ENCODE results near the gene BATF2.
A peak's percentile ranks its signal among the peaks of the same experiment; 100 is the strongest.

Gene BATF2

DNA sequence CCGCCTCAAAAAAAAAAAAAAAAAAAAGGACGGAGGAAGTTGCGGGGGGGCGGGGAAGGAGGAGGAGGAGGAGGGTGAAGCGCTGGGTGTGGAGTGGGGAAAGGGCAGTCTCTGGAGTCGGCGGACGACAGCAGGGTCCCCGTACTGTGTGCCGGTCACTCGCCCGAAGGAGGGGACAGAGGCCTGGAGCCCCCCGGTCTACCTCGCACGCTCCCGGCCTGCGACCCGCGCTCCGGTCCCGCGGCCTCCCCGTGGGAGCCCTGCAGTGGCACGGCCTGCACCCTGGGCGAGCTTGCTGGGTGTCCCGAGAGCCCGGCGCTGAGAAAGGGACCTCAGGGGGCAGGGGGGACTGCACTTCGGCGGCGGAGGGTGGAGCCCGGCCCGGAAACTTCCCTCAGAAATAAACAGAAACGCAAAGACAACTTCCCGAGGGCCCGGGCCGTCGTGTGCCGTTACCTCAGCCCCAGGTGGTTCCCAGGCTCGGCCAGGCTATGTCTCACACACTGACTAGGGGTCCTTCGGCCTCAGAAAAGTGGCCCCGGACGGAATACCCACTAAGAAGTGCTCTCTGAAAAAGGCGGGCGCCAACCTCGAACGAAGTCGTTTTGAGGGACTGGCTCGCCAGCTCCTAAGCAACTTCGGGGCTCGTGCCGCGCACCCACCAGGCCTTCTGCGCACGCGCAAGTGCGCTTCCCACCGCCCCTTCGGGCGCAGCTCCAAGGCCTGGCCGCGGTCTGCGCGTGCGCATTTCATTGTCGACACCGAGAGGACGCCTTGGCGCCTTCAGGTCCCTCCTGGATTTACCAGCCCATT is 25.1 kb downstream of the BATF2 start, which contains the start of gene MAJIN:
Gene MAJIN (minus strand): TSS at position 688 of the 813 bp plus-strand sequence. CDS start 12,703 bp downstream, outside the sequence.
- Histone ChIP-seq H3K27me3 (replicated peaks in 2 of 5; ENCODE audit: control insufficient read depth in 4 of 5, insufficient read depth in 5 of 5, low read length in 4 of 5) (peaks cover 0 to 18% (median 7%) of the 10 kb centered on the region in 5 experiments), H3K27ac (ENCODE audit: insufficient read depth in 1 of 2, low read depth in 1 of 2, low read length in 2 of 2, poor library complexity in 1 of 2, severe bottlenecking in 2 of 2) (no peak within 1 kb of the TSS), H3K4me1 (ENCODE audit: control extremely low read depth in 1 of 4, control insufficient read depth in 4 of 4, insufficient read depth in 4 of 4, low read length in 3 of 4) (peaks cover 0 to 12% (median 9%) of the 10 kb centered on the region in 4 experiments), H3K36me3 (ENCODE audit: control insufficient read depth in 4 of 4, insufficient read depth in 4 of 4, low read length in 3 of 4) (no peaks in the 10 kb centered on the region), H3K4me3 (ENCODE audit: control insufficient read depth in 1 of 7, extremely low read depth in 1 of 7, insufficient read depth in 4 of 7, low read depth in 2 of 7, low read length in 6 of 7) (peak within 1 kb of the TSS in 4 of 7 experiments; percentile 25 to 56 (median 42)), H3K9me3 (ENCODE audit: control extremely low read depth in 1 of 5, control insufficient read depth in 4 of 5, insufficient read depth in 2 of 5, low read depth in 1 of 5, low read length in 4 of 5) (no peaks in the 10 kb centered on the region)
- ChIA-PET POLR2A (no interaction called here), CTCF (no interaction called here)
- DNase-seq, result peak; percentile 79 to 90 (median 86)
- WGBS (ENCODE audit: insufficient coverage), result 21% methylated on average over 60 of the region's 69 CpGs

DNA sequence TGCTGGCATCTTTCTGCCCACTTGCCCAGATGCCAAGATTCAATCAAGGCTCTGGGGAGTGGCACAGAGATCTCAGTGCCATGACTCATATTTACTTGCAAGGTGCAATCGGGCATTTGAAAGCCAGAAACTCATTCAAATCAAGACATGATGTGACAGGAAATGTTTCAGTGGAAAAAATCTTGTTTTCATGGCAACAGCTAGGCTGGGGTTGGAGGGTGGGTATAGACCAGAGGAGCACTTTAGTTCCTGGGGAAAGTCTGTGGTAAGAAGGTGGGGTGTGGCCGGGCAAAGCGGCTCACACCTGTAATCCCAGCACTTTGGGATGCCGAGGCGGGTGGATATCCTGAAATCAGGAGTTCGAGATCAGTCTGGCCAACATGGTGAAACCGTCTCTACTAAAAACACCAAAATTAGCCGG is 26.0 kb downstream of the BATF2 start:
- CTCF ChIA-PET, result no interaction called here
- H3K9me3 ChIP-seq (ENCODE audit: control extremely low read depth in 1 of 5, control insufficient read depth in 4 of 5, insufficient read depth in 2 of 5, low read depth in 1 of 5, low read length in 4 of 5), result no peaks in the 10 kb centered on the region
- no peak overlapping the region for H3K27ac ChIP-seq (ENCODE audit: insufficient read depth in 1 of 2, low read depth in 1 of 2, low read length in 2 of 2, poor library complexity in 1 of 2, severe bottlenecking in 2 of 2)
- DNase-seq, result peak in 2 of 3 donors; percentile 24 to 37
- no peaks in the 10 kb centered on the region for H3K36me3 ChIP-seq (ENCODE audit: control insufficient read depth in 4 of 4, insufficient read depth in 4 of 4, low read length in 3 of 4)
- POLR2A ChIA-PET, result no interaction called here
- WGBS (ENCODE audit: insufficient coverage), result 85% methylated on average over 7 of the region's 8 CpGs
- no peak overlapping the region for H3K4me3 ChIP-seq (ENCODE audit: control insufficient read depth in 1 of 7, extremely low read depth in 1 of 7, insufficient read depth in 4 of 7, low read depth in 2 of 7, low read length in 6 of 7)
- peaks cover 0 to 12% (median 9%) of the 10 kb centered on the region in 4 experiments for H3K4me1 ChIP-seq (ENCODE audit: control extremely low read depth in 1 of 4, control insufficient read depth in 4 of 4, insufficient read depth in 4 of 4, low read length in 3 of 4)
- H3K27me3 ChIP-seq (replicated peaks in 2 of 5; ENCODE audit: control insufficient read depth in 4 of 5, insufficient read depth in 5 of 5, low read length in 4 of 5), result peaks cover 0 to 18% (median 7%) of the 10 kb centered on the region in 5 experiments

DNA sequence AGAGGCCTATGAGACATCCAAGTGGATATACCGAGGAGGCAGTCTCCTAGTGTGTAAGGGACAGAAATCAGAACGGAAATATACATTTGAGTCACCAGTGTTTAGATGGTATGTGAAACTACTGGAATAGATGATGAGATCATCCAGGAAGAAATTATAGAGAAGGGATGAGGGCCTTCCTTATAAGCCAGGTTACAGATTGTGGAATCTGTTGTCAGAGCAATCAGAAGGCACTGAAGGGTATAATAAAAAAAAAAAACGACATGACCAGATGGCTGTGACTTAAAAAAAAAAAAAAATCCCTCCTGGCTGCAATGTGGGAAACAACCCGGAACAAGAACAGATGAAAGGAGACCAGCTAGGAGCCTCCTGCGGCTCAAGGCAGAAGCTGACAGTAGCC is 27.6 kb downstream of the BATF2 start:
- ChIA-PET CTCF (interaction anchor here (1.2 kb wide), 1 partner anchor 16 kb away, joined by 3 read pairs; no protein-coding TSS in a partner anchor), POLR2A (no interaction called here)
- Histone ChIP-seq H3K4me1 (ENCODE audit: control extremely low read depth in 1 of 4, control insufficient read depth in 4 of 4, insufficient read depth in 4 of 4, low read length in 3 of 4) (peaks cover 0 to 12% (median 9%) of the 10 kb centered on the region in 4 experiments), H3K4me3 (ENCODE audit: control insufficient read depth in 1 of 7, extremely low read depth in 1 of 7, insufficient read depth in 4 of 7, low read depth in 2 of 7, low read length in 6 of 7) (no peak overlapping the region), H3K27ac (ENCODE audit: insufficient read depth in 1 of 2, low read depth in 1 of 2, low read length in 2 of 2, poor library complexity in 1 of 2, severe bottlenecking in 2 of 2) (no peak overlapping the region), H3K36me3 (ENCODE audit: control insufficient read depth in 4 of 4, insufficient read depth in 4 of 4, low read length in 3 of 4) (no peaks in the 10 kb centered on the region), H3K27me3 (replicated peaks in 2 of 5; ENCODE audit: control insufficient read depth in 4 of 5, insufficient read depth in 5 of 5, low read length in 4 of 5) (peaks cover 0 to 18% (median 7%) of the 10 kb centered on the region in 5 experiments), H3K9me3 (ENCODE audit: control extremely low read depth in 1 of 5, control insufficient read depth in 4 of 5, insufficient read depth in 2 of 5, low read depth in 1 of 5, low read length in 4 of 5) (no peaks in the 10 kb centered on the region)
- WGBS (ENCODE audit: insufficient coverage), result 81% methylated on average over 5 of the region's 5 CpGs
- no peak for DNase-seq

DNA sequence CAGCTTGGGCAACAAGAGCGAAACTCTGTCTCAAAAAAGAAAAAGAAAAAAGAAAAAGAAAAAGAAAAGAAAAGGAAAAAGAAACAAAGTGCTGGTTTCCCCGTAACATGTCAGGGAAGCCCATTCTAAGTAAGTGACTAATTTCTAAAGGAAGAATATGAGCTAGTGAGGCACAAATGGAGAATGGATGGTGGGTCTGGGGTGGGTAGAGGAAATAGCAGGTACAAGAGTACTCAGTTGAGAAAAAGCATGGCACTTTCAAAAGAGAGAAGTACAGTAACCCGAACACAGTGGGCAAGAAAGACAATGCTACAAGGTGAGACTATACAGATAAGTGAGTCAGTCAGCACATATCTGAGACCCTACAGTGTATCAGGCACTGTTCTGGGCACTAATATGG is 29.4 kb downstream of the BATF2 start:
- WGBS (ENCODE audit: insufficient coverage), result 97% methylated on average over 3 of the region's 3 CpGs
- Histone ChIP-seq H3K36me3 (ENCODE audit: control insufficient read depth in 4 of 4, insufficient read depth in 4 of 4, low read length in 3 of 4) (no peaks in the 10 kb centered on the region), H3K4me3 (ENCODE audit: control insufficient read depth in 1 of 7, extremely low read depth in 1 of 7, insufficient read depth in 4 of 7, low read depth in 2 of 7, low read length in 6 of 7) (no peak overlapping the region), H3K27ac (ENCODE audit: insufficient read depth in 1 of 2, low read depth in 1 of 2, low read length in 2 of 2, poor library complexity in 1 of 2, severe bottlenecking in 2 of 2) (no peak overlapping the region), H3K9me3 (ENCODE audit: control extremely low read depth in 1 of 5, control insufficient read depth in 4 of 5, insufficient read depth in 2 of 5, low read depth in 1 of 5, low read length in 4 of 5) (no peaks in the 10 kb centered on the region), H3K27me3 (replicated peaks in 2 of 5; ENCODE audit: control insufficient read depth in 4 of 5, insufficient read depth in 5 of 5, low read length in 4 of 5) (peaks cover 0 to 16% (median 7%) of the 10 kb centered on the region in 5 experiments), H3K4me1 (ENCODE audit: control extremely low read depth in 1 of 4, control insufficient read depth in 4 of 4, insufficient read depth in 4 of 4, low read length in 3 of 4) (peaks cover 0 to 12% (median 9%) of the 10 kb centered on the region in 4 experiments)
- ChIA-PET POLR2A (interaction anchor here (1.0 kb wide), 1 partner anchor 12 kb away, joined by 4 read pairs; no protein-coding TSS in a partner anchor), CTCF (interaction anchor here (1.6 kb wide), 1 partner anchor 29 kb away, joined by 5 read pairs; the partner anchor contains the start of gene BATF2)
- no peak for DNase-seq

DNA sequence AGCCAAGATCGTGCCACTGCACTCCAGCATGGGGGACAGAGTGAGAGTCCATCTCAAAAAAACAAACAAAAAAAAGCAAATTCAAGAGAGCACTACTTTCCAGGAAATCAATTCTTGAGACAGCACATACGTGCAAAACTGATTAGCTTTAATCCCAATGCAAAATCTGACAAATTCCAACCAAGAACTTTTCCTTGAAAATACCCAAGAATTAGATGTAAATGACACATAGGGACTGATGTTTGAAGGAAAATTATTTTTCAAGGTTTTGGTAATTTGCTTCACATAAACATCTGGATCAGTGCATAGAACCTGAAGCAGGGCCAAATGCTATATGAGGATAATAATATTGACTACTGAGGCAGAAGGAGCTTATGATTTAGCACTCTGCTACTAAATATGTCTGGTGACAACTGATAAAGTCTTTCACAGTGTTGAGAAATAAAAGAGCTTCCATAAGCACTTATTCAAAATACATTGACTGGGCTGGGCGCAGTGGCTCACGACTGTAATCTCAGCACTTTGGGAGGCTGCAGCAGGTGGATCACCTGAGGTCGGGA is 33.6 kb downstream of the BATF2 start:
- 69% methylated on average over 3 of the region's 5 CpGs for WGBS (ENCODE audit: insufficient coverage)
- ChIA-PET POLR2A (no interaction called here), CTCF (interaction anchor here (1.0 to 1.9 kb wide), 4 partner anchors 9 to 33 kb away, joined by 3 to 4 read pairs (median 3); partner anchors contain the start of gene BATF2)
- Histone ChIP-seq H3K4me1 (ENCODE audit: control extremely low read depth in 1 of 4, control insufficient read depth in 4 of 4, insufficient read depth in 4 of 4, low read length in 3 of 4) (no peaks in the 10 kb centered on the region), H3K4me3 (ENCODE audit: control insufficient read depth in 1 of 7, extremely low read depth in 1 of 7, insufficient read depth in 4 of 7, low read depth in 2 of 7, low read length in 6 of 7) (no peak overlapping the region), H3K27ac (ENCODE audit: insufficient read depth in 1 of 2, low read depth in 1 of 2, low read length in 2 of 2, poor library complexity in 1 of 2, severe bottlenecking in 2 of 2) (no peak overlapping the region), H3K36me3 (ENCODE audit: control insufficient read depth in 4 of 4, insufficient read depth in 4 of 4, low read length in 3 of 4) (no peaks in the 10 kb centered on the region), H3K27me3 (replicated peaks in 2 of 5; ENCODE audit: control insufficient read depth in 4 of 5, insufficient read depth in 5 of 5, low read length in 4 of 5) (no peaks in the 10 kb centered on the region), H3K9me3 (ENCODE audit: control extremely low read depth in 1 of 5, control insufficient read depth in 4 of 5, insufficient read depth in 2 of 5, low read depth in 1 of 5, low read length in 4 of 5) (no peaks in the 10 kb centered on the region)
- no peak for DNase-seq

DNA sequence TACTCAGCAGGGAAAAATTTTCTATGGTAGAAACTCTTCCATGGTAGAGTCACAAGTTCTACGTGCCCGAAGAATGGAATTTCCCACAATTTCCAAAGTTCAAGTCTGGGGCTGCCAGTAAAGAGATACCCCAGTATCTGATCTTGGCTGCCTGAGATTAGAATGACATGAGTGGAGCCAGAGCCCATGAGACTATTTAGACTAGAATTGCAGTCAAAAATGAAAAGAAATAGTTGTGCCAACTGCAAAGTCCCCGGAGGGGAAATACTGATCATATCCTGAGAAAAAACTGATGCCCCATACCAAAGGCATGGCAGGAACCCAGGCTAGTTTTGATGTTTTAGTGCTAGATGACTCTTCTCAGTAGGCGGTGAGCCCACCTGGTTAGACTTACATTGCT is 36.1 kb downstream of the BATF2 start:
- H3K9me3 ChIP-seq (ENCODE audit: control extremely low read depth in 1 of 5, control insufficient read depth in 4 of 5, insufficient read depth in 2 of 5, low read depth in 1 of 5, low read length in 4 of 5), result no peaks in the 10 kb centered on the region
- H3K4me1 ChIP-seq (ENCODE audit: control extremely low read depth in 1 of 4, control insufficient read depth in 4 of 4, insufficient read depth in 4 of 4, low read length in 3 of 4), result no peaks in the 10 kb centered on the region
- no peak overlapping the region for H3K27ac ChIP-seq (ENCODE audit: insufficient read depth in 1 of 2, low read depth in 1 of 2, low read length in 2 of 2, poor library complexity in 1 of 2, severe bottlenecking in 2 of 2)
- WGBS (ENCODE audit: insufficient coverage), result 96% methylated on average over 3 of the region's 4 CpGs
- H3K27me3 ChIP-seq (replicated peaks in 2 of 5; ENCODE audit: control insufficient read depth in 4 of 5, insufficient read depth in 5 of 5, low read length in 4 of 5), result no peaks in the 10 kb centered on the region
- no peak overlapping the region for H3K4me3 ChIP-seq (ENCODE audit: control insufficient read depth in 1 of 7, extremely low read depth in 1 of 7, insufficient read depth in 4 of 7, low read depth in 2 of 7, low read length in 6 of 7)
- POLR2A ChIA-PET, result no interaction called here
- no peak for DNase-seq
- H3K36me3 ChIP-seq (ENCODE audit: control insufficient read depth in 4 of 4, insufficient read depth in 4 of 4, low read length in 3 of 4), result no peaks in the 10 kb centered on the region
- CTCF ChIA-PET, result no interaction called here

DNA sequence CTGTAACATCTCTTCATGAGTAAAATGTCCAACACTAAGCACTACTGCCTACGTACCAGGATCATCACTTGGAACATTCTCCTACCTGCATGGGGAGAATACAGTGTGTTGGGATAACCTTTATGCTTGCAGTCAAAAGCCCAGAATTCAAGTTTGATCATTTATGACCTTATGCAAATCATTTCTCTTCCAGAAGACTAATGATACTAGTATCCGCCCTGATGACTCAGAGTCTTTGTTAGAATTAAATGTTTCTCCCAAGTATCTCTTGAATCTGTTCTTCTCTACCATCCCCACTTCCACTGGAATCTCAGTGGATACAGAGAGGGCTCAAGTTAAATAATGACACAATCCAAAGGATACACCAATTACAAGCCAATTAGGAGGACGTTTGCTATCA is 37.3 kb downstream of the BATF2 start:
- H3K27ac ChIP-seq (ENCODE audit: insufficient read depth in 1 of 2, low read depth in 1 of 2, low read length in 2 of 2, poor library complexity in 1 of 2, severe bottlenecking in 2 of 2), result no peak overlapping the region
- H3K4me1 ChIP-seq (ENCODE audit: control extremely low read depth in 1 of 4, control insufficient read depth in 4 of 4, insufficient read depth in 4 of 4, low read length in 3 of 4), result no peaks in the 10 kb centered on the region
- no peak overlapping the region for H3K4me3 ChIP-seq (ENCODE audit: control insufficient read depth in 1 of 7, extremely low read depth in 1 of 7, insufficient read depth in 4 of 7, low read depth in 2 of 7, low read length in 6 of 7)
- 100% methylated on average over 2 of the region's 3 CpGs for WGBS (ENCODE audit: insufficient coverage)
- CTCF ChIA-PET, result interaction anchor here (1.0 kb wide), 1 partner anchor 33 kb away, joined by 3 read pairs; no protein-coding TSS in a partner anchor
- POLR2A ChIA-PET, result no interaction called here
- no peak for DNase-seq
- H3K27me3 ChIP-seq (replicated peaks in 2 of 5; ENCODE audit: control insufficient read depth in 4 of 5, insufficient read depth in 5 of 5, low read length in 4 of 5), result peaks cover 0 to 4% (median under 1%) of the 10 kb centered on the region in 5 experiments
- no peaks in the 10 kb centered on the region for H3K9me3 ChIP-seq (ENCODE audit: control extremely low read depth in 1 of 5, control insufficient read depth in 4 of 5, insufficient read depth in 2 of 5, low read depth in 1 of 5, low read length in 4 of 5)
- H3K36me3 ChIP-seq (ENCODE audit: control insufficient read depth in 4 of 4, insufficient read depth in 4 of 4, low read length in 3 of 4), result no peaks in the 10 kb centered on the region
